Measurements from ENCODE around the gene KCTD2.

KCTD2 gene

GRCh38 chr17:75013092-75013559 lies 33.9 kb upstream of the KCTD2 start:
- Histone ChIP-seq H3K9ac (ENCODE audit: low read depth, low read length, poor library complexity, severe bottlenecking) (peak overlapping the region; percentile 86), H3K9me3 (ENCODE audit: insufficient read depth, low read depth, low read length) (no peaks in the 10 kb centered on the region), H3K79me2 (ENCODE audit: insufficient read depth, low read length) (peaks cover 20% of the 10 kb centered on the region; the same call in 1 of the 2 replicates), H3K4me3 (ENCODE audit: low read length, poor library complexity, severe bottlenecking) (peak overlapping the region; percentile 90), H3K36me3 (ENCODE audit: insufficient read depth, low read length) (no peaks in the 10 kb centered on the region), H3K4me1 (ENCODE audit: insufficient read depth, low read length, poor library complexity, severe bottlenecking) (peaks cover 16% of the 10 kb centered on the region), H3K9me2 (replicated peaks; ENCODE audit: low read depth, low read length) (no peaks in the 10 kb centered on the region), H3F3A (ENCODE audit: low read depth) (peaks cover 9% of the 10 kb centered on the region; the same call in 1 of the 2 replicates), H3K27me3 (ENCODE audit: insufficient read depth, low read length, poor library complexity, severe bottlenecking) (no peaks in the 10 kb centered on the region), H4K20me1 (ENCODE audit: insufficient read depth, low read length, poor library complexity, severe bottlenecking) (no peaks in the 10 kb centered on the region), H2AFZ (ENCODE audit: low read length) (peak overlapping the region; percentile 97), H3K4me2 (ENCODE audit: low read depth, low read length, poor library complexity, severe bottlenecking) (peak overlapping the region; percentile 82)
- TF ChIP-seq CTCF (conservative IDR thresholded peaks at IDR 0.05; ENCODE audit: low read length) = no peak
- TF ChIP-seq EZH2phosphoT487 (IDR thresholded peaks at IDR 0.05; ENCODE audit: borderline replicate concordance) = no peak

GRCh38 chr17:75019146-75019545 lies 27.9 kb upstream of the KCTD2 start:
- TF ChIP-seq EZH2phosphoT487 (IDR thresholded peaks at IDR 0.05; ENCODE audit: borderline replicate concordance) = no peak
- no peak for TF ChIP-seq CTCF (conservative IDR thresholded peaks at IDR 0.05; ENCODE audit: low read length)
- Histone ChIP-seq H2AFZ (ENCODE audit: low read length) (no peak overlapping the region), H3K9ac (ENCODE audit: low read depth, low read length, poor library complexity, severe bottlenecking) (no peak overlapping the region), H3K36me3 (ENCODE audit: insufficient read depth, low read length) (peaks cover 13% of the 10 kb centered on the region; the same call in 1 of the 2 replicates), H3K9me2 (replicated peaks; ENCODE audit: low read depth, low read length) (no peaks in the 10 kb centered on the region), H3K4me2 (ENCODE audit: low read depth, low read length, poor library complexity, severe bottlenecking) (no peak overlapping the region), H3K9me3 (ENCODE audit: insufficient read depth, low read depth, low read length) (no peaks in the 10 kb centered on the region), H4K20me1 (ENCODE audit: insufficient read depth, low read length, poor library complexity, severe bottlenecking) (no peaks in the 10 kb centered on the region), H3F3A (ENCODE audit: low read depth) (no peaks in the 10 kb centered on the region), H3K27me3 (ENCODE audit: insufficient read depth, low read length, poor library complexity, severe bottlenecking) (no peaks in the 10 kb centered on the region), H3K4me1 (ENCODE audit: insufficient read depth, low read length, poor library complexity, severe bottlenecking) (peaks cover 4% of the 10 kb centered on the region), H3K4me3 (ENCODE audit: low read length, poor library complexity, severe bottlenecking) (no peak overlapping the region), H3K79me2 (ENCODE audit: insufficient read depth, low read length) (peaks cover 8% of the 10 kb centered on the region; the same call in 1 of the 2 replicates)

GRCh38 chr17:75019710-75020109 lies 27.3 kb upstream of the KCTD2 start:
- Histone ChIP-seq H3K9ac (ENCODE audit: low read depth, low read length, poor library complexity, severe bottlenecking) (no peak overlapping the region), H3K4me3 (ENCODE audit: low read length, poor library complexity, severe bottlenecking) (no peak overlapping the region), H2AFZ (ENCODE audit: low read length) (no peak overlapping the region), H3F3A (ENCODE audit: low read depth) (peaks cover 2% of the 10 kb centered on the region; the same call in 1 of the 2 replicates), H3K36me3 (ENCODE audit: insufficient read depth, low read length) (peaks cover 13% of the 10 kb centered on the region; the same call in 1 of the 2 replicates), H4K20me1 (ENCODE audit: insufficient read depth, low read length, poor library complexity, severe bottlenecking) (no peaks in the 10 kb centered on the region), H3K9me2 (replicated peaks; ENCODE audit: low read depth, low read length) (no peaks in the 10 kb centered on the region), H3K27me3 (ENCODE audit: insufficient read depth, low read length, poor library complexity, severe bottlenecking) (no peaks in the 10 kb centered on the region), H3K4me2 (ENCODE audit: low read depth, low read length, poor library complexity, severe bottlenecking) (no peak overlapping the region), H3K79me2 (ENCODE audit: insufficient read depth, low read length) (peaks cover 3% of the 10 kb centered on the region; the same call in 1 of the 2 replicates), H3K9me3 (ENCODE audit: insufficient read depth, low read depth, low read length) (no peaks in the 10 kb centered on the region), H3K4me1 (ENCODE audit: insufficient read depth, low read length, poor library complexity, severe bottlenecking) (peaks cover 10% of the 10 kb centered on the region)
- TF ChIP-seq CTCF (conservative IDR thresholded peaks at IDR 0.05; ENCODE audit: low read length) (no peak), EZH2phosphoT487 (IDR thresholded peaks at IDR 0.05; ENCODE audit: borderline replicate concordance) (no peak)

All from Loucy (cell line).